Activated CD8-positive, alpha-beta T cell treated with anti-CD3 and anti-CD28 coated beads for 36 hours (primary cell): Measurements from ENCODE around the gene ASF1A. TPM values are rescaled to one million over a fixed set of nuclear protein-coding genes. Genes with fewer than 3 reads are reported as not detected.

Experiments
- ATAC-seq: fragments of 200-7000 bp; cut with Tn5 transposase; one replicate; pipeline ENCODE4 v1.10.0; 2021; ENCODE audit warnings: mild to moderate bottlenecking, moderate library complexity
- CTCF ChIA-PET: fragments of 350-600 bp; sonication (Branson Sonifier 250); formaldehyde crosslinking; loops from one replicate; lab custom pipeline; 2021; ENCODE audit warnings: antibody characterized with exemption; lab: Charles Lee
- POLR2A ChIA-PET: fragments of 350-600 bp; sonication (Branson Sonifier 250); formaldehyde crosslinking; loops from one replicate; lab custom pipeline; 2021; ENCODE audit warnings: antibody characterized with exemption; lab: Charles Lee
- DNase-seq: peaks from one replicate; pipeline ENCODE4 v3.0.0-alpha.2; 2020
- H3K27ac Mint-ChIP-seq: one replicate; pipeline ENCODE4 v1.8.0; 2021; ENCODE audit warnings: mild to moderate bottlenecking, mixed read lengths
- H3K27me3 Mint-ChIP-seq: one replicate; pipeline ENCODE4 v1.8.0; 2021; ENCODE audit warnings: mixed read lengths
- H3K36me3 Mint-ChIP-seq: one replicate; pipeline ENCODE4 v1.8.0; 2021; ENCODE audit warnings: low read depth, mixed read lengths
- H3K4me1 Mint-ChIP-seq: one replicate; pipeline ENCODE4 v1.8.0; 2021; ENCODE audit warnings: low read depth, mixed read lengths
- H3K4me3 Mint-ChIP-seq: one replicate; pipeline ENCODE4 v1.8.0; 2021; ENCODE audit warnings: mild to moderate bottlenecking, moderate library complexity, mixed read lengths
- H3K9me3 Mint-ChIP-seq: one replicate; pipeline ENCODE4 v1.8.0; 2021; ENCODE audit warnings: mixed read lengths
- CTCF ChIP-seq: fragments of 200-600 bp; IDR thresholded peaks from one replicate; pipeline ENCODE4 v1.8.0; 2022; ENCODE audit warnings: antibody characterized with exemption, mild to moderate bottlenecking
- intact Hi-C: fragments of 100-400 bp; cut with micrococcal nuclease; formaldehyde crosslinking; loops from one replicate; pipeline ENCODE4 v1.10.0; 2022
- total RNA-seq, 2 experiments: library from RNA; stranded (reverse); gene quantifications; one replicate each; pipeline ENCODE4 v1.2.3, GENCODE V29; 2021

ASF1A gene
- total RNA-seq, 2 experiments from 2014 or later: 36.4 to 39.0 TPM

GRCh38 chr6:118882314-118882905, 11.5 kb upstream of the ASF1A start:
- H3K27ac Mint-ChIP-seq: no peak overlapping the region

GRCh38 chr6:118886641-118887040, 7.3 kb upstream of the ASF1A start:
- H3K36me3 Mint-ChIP-seq: peaks cover 28% of the 10 kb centered on the region
- CTCF ChIA-PET: no interaction called here

More at GRCh38 chr6:118882314-118882905, 11.5 kb upstream of the ASF1A start:
- no peak overlapping the region for H3K4me3 Mint-ChIP-seq
- ATAC-seq (peak; percentile 27), DNase-seq (no peak)
- TF ChIP-seq CTCF: no peak
- no peaks in the 10 kb centered on the region for H3K9me3 Mint-ChIP-seq
- intact Hi-C loops: no loop called here
- ChIA-PET POLR2A (interaction anchor here (0.6 to 2.0 kb wide), 3 partner anchors 9 to 33 kb away, joined by 3 to 11 read pairs (median 5); partner anchors contain the start of gene ASF1A), CTCF (interaction anchor here (0.7 to 1.5 kb wide), 7 partner anchors 9 to 229 kb away, joined by 3 to 6 read pairs (median 4); no protein-coding TSS in a partner anchor)
- H3K36me3 Mint-ChIP-seq: peaks cover 14% of the 10 kb centered on the region
- H3K27me3 Mint-ChIP-seq: no peaks in the 10 kb centered on the region
- H3K4me1 Mint-ChIP-seq: peaks cover 73% of the 10 kb centered on the region

GRCh38 chr6:118889163-118889562, 4.8 kb upstream of the ASF1A start:
- H3K27ac Mint-ChIP-seq: peak overlapping the region; percentile 67
- H3K9me3 Mint-ChIP-seq: no peaks in the 10 kb centered on the region
- CTCF ChIA-PET: interaction anchor here (0.8 to 1.8 kb wide), 5 partner anchors 9 to 461 kb away, joined by 3 to 8 read pairs (median 3); no protein-coding TSS in a partner anchor
- intact Hi-C loops: no loop called here
- H3K27me3 Mint-ChIP-seq: no peaks in the 10 kb centered on the region
- DNase-seq: no peak
- no peak overlapping the region for H3K4me3 Mint-ChIP-seq
- TF ChIP-seq CTCF: no peak
- POLR2A ChIA-PET: interaction anchor here (1.7 kb wide), 1 partner anchor 24 kb away, joined by 5 read pairs; no protein-coding TSS in a partner anchor
- H3K4me1 Mint-ChIP-seq: peaks cover 75% of the 10 kb centered on the region
- H3K36me3 Mint-ChIP-seq: peaks cover 28% of the 10 kb centered on the region
- no peak for ATAC-seq

More at GRCh38 chr6:118886641-118887040, 7.3 kb upstream of the ASF1A start:
- intact Hi-C loops: no loop called here
- H3K4me3 Mint-ChIP-seq: no peak overlapping the region
- no peak for TF ChIP-seq CTCF
- POLR2A ChIA-PET: interaction anchor here (1.1 kb wide), 1 partner anchor 8 kb away, joined by 6 read pairs; no protein-coding TSS in a partner anchor
- H3K27me3 Mint-ChIP-seq: no peaks in the 10 kb centered on the region
- no peak for ATAC-seq
- no peak overlapping the region for H3K27ac Mint-ChIP-seq
- peaks cover 84% of the 10 kb centered on the region for H3K4me1 Mint-ChIP-seq
- DNase-seq: no peak
- no peaks in the 10 kb centered on the region for H3K9me3 Mint-ChIP-seq

- intact Hi-C loops: loop anchor here (5.0 kb wide), 3 partner anchors 79 to 186 kb away; partner anchors contain the start of gene FAM184A
- ChIA-PET POLR2A (interaction anchor here (0.9 to 1.3 kb wide), 5 partner anchors 9 to 83 kb away, joined by 3 to 5 read pairs (median 4); no protein-coding TSS in a partner anchor), CTCF (interaction anchor here (0.9 to 1.7 kb wide), 4 partner anchors 8 to 219 kb away, joined by 3 to 6 read pairs (median 5); no protein-coding TSS in a partner anchor)
- no peaks in the 10 kb centered on the region for H3K9me3 Mint-ChIP-seq
- peaks cover 61% of the 10 kb centered on the region for H3K4me1 Mint-ChIP-seq
- H3K36me3 Mint-ChIP-seq: peaks cover 31% of the 10 kb centered on the region
- ATAC-seq (no peak), DNase-seq (no peak)
- H3K27ac Mint-ChIP-seq: peak overlapping the region; percentile 99
- peak overlapping the region; percentile 91 for H3K4me3 Mint-ChIP-seq
- TF ChIP-seq CTCF: no peak
- no peaks in the 10 kb centered on the region for H3K27me3 Mint-ChIP-seq
Measured at GRCh38 chr6:118890997-118891790, 2.8 kb upstream of the ASF1A start.
